NOMO-1 (cell line): ENCODE results near the gene HDAC4.
A peak's percentile ranks its signal among the peaks of the same experiment; 100 is the strongest.
"Not testable (repeated sequence)": the region's sequence is repeated elsewhere in the genome, so short reads cannot be mapped to it uniquely, and the experiment has no call there.

Experiments
- DNase-seq, 2 experiments: peaks; one replicate each; lab custom pipeline; 2025; ENCODE audit not compliant: unreplicated experiment in 2 of 2; lab: John Stamatoyannopoulos, UW

HDAC4 gene

DNA sequence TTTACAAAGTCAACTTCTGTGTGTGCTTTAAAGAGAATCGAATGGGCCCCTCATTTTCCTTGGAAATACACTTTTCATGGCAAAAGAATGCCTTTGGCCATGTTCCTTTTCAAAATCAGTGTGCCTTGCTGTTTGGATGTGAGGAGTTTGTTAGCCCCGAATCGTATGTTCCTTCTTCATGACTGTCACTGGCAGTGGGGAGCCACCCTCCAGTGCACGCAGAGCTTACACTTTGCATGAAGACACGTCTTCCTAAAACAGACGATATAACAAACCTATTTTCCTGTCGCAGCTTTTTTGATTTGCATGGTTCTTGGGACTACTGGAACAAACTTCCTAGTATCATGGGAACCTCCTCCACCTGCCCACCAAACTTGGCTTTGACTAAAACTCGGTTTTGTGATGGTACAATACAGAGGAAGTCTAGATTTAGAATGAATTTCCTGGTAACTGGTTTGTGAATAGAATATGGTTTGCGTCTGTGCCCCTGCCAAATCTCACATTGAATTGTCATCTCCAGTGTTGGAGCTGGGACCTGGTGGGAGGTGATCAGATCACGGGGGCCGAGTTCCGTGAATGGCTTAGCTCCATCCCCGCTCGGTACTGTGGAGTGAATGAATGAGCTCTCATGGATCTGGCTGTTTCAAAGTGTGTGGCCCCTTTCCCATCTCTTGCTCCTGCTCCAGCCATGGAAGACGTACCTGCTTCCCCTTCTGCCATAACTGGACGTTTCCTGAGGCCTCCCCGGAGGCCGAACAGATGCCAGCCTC, 358.1 kb downstream of the HDAC4 start:
- no peak for DNase-seq

DNA sequence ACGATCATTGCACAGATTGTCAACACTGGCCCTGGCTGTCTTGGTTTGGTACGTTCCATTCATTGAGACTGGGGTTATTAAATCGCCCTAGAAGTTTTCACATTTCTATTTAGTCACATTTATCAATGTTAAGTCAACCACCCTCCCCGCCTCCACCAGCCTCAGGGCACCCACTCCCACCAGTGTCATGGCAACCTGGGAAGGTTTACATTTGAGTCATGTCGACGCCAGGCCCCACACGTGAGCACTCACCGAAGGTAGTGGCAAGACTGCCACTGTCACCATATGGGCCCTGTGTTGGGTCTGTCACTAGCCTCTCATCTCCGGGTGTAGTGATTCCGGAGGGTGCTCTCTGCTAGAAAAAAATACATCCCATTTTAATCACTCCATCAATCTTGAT, 358.8 kb downstream of the HDAC4 start:
- no peak for DNase-seq

DNA sequence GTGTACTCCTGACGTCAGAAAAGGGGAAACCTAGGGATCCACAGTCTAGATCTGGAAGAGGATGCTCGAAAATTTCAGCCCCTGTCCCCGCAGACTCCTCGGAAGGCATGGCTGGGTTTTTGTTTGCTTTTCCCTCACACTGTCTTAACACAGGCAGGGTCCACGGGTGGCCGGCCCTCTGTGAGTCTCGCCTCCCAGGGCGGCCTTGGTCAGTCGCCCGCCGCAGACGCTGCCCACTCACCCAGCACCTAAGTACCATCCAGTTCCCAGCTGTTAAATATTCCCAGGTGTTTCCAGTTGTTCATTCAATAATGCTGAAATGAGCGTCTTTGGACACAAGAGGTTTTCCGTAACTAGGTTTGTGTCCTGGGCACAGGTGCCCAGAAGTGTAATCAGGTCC, 359.8 kb downstream of the HDAC4 start:
- no peak for DNase-seq

DNA sequence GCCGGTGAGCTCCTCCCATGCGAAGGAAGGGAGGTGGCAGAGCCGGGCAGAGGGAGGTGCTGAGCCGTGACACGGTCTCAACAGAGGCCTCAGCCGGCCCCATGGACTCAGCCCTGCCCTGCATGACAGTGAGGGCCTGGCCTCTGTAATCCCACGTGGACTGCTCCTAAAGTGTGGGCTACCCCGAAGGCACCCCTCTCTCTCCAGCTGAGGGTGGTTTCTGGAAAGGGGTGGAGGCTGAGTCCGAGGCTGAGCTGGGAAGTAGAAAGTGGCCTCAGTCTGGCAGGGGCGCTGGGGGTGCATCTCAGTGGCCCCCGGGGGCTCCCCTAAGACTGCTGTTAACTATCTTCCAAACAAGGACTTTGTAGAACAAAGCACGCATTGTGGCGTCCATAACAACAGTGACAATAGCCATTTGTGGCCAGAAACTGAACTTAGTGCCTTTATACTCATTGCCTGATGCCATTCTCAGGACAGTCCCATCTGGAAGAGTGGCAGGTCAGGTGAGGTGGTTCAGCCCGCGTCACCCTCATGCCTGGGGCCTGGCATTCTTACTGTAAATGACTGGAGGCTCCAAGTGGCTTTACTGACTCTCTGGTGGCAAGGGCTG, 360.6 kb downstream of the HDAC4 start:
- no peak for DNase-seq

DNA sequence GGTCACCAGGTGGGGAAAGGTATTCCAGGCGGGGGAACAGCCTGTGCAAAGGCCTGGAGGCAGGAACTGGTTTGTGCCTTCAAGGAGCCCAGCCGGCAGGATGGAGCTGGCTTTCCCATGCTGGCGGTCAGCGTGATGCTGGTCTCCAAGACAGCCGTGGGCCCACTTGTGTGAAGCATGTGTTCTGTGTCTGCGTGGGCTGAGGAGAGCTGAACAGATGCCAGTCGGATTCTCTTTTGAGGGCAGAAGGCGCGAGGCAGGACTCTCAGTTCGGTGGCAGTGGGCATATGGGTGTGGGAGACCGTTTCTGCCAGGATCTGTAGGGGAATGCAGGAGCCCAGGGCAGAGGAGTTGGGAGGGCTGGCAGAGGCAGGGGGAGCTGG, 361.4 kb downstream of the HDAC4 start:
- DNase-seq, result no peak

DNA sequence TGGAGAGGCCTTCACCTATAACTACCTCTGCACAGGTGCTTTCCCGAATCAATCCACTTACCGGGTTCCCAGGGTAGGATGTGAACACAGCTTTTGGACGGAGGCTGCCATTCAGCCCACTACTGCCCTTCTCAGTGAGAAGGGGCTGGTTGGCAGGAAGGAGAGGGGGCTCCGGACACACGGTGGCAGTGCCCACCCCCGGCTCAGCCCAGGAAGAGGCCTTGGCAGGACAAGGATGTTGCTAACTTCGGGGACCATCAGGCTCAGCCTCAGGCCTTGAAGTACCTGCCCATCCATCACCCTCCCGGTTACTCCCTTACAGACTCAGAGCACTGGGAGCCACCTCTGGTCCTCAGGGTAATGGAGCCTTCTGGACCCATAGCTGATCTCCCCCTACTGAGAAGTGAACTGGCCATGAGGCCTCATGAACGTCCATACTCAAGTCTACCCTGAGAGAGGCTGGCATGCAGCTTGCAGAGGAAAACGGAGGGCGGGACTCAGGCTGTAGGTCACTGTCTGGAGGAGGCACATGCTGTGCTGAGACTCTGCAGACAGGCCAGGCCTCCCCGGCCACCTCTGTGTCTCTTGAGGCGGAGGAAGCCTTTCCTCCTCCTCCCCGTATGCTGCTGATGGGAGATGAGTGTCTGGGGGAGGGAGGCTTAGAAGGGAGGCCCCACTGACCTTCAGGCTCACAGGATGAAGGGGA, 361.9 kb downstream of the HDAC4 start:
- no peak for DNase-seq

DNA sequence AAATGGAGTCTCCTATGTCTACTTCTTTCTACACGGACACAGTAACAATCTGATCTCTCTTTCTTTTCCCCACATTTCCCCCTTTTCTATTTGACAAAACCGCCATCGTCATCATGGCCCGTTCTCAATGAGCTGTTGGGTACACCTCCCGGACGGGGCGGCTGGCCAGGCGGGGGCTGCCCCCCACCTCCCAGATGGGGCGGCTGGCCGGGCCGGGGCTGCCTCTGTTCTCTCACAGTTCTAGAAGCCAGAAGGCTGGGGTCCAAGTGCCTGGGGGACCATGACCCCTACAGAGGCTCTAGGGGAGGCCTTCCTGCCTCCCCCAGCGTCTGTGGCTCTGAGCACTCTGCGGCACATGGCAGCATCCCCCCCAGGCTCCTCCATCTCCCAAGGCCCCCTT, 362.5 kb downstream of the HDAC4 start:
- not testable (repeated sequence) for DNase-seq

DNA sequence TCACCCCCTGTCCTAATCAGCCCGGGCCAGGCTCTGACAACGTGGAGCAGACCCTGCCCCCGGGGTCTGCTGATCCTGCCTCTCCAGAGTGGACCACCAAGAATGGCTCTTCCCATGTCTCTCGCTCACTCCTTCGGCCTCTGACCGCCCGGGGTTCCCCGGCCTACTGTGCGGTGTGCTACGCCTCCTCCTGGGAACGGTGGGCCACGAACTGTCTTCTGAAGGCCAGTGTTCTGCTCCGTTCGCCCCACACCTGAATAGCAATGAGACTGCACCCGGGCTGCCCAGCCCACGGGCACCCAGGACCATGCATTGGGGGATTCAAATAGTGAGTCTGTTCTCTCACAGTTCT, 363.3 kb downstream of the HDAC4 start:
- DNase-seq, result no peak

DNA sequence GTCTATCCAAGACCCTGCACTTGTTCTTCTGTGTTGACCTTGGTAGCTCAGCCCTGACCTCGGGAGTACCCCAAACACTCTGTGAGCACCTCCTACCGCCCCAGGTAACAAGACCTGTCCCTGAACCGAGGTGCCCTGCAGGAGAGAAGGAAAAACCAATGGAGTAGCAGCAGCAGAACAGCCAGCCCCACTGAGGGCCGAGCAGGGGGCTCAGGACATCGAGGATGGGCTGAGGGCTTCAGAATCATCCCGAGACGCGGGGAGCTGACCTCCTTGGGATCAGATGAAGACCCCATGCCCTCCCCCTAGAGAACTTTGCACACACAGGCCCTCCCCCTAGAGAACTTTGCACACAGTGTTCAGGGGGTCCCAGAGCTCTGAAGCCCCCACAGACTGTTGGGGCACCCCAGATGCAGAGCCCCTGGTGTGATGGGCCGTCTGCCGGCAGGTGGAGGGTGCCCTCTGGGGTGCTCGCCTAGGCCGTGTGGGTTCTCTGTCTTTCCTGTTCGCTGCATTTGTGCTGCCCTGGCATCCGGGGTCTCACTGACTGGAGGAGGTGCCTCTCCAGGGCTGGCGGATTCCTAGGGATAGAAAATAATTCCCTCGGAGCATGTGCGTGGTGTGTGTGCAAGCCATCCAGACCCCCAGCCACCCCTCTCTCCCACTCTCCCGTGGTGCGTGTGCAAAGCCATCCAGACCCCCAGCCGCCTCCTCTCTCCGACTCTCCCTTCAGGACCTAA, 363.8 kb downstream of the HDAC4 start:
- DNase-seq, result no peak

DNA sequence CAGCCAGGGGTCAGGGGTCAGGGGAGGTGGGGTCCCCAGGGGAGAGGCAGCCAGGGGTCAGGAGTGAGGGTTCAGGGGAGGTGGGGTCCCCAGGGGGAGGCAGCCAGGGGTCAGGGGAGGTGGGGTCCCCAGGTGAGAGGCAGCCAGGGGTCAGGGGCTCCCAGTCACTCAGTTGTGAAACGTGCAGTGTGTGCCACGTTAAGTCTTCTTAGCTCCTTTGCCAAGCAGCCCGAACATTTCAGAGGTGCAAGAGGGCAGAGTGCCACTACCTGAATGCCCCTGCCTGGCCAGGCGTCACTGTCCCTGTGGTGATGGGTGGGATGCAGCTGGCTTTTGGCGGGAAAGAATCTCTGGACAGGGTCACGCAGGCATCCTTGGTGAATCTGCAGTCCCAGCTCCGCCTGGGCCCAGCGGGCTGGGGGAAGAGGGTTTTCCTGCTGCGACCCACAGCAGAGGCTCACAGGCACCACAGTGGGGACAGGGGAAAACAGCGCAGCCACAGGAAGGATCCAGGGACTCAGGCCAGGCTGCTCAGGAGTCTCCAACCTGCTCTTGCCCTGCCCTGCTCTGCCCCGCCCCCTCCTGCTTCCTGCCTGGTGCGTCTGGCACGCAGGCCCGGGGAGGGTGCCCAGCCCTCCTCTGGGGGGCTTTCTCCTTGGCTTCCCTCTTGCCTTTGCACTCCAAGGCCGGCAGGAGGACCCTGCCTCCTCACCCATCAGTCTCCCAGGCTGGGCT, 364.7 kb downstream of the HDAC4 start:
- no peak for DNase-seq

DNA sequence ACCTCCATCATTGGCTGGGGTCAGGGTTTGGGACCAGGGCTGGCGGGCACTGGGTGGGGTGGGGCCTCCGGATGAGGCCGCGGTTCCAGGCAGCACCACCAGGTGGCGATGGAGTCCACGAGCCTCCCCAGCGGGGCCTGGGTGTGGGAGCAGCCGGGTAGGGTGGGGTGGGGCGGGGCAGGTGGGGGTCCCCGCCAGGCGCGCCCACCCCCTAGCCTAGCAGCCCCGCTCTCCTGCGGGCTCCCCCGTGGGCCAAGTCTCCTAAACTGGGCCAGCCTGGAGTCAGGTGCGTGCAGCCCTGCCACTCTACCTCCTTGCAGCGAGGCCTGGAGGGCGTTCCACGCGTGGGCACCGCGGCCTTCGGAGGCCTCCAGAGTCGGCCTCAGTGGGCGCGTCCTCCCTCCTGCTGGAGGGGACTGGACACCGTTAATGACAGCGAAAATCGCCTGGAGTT, 365.4 kb downstream of the HDAC4 start:
- peak; percentile 3 to 4 for DNase-seq

DNA sequence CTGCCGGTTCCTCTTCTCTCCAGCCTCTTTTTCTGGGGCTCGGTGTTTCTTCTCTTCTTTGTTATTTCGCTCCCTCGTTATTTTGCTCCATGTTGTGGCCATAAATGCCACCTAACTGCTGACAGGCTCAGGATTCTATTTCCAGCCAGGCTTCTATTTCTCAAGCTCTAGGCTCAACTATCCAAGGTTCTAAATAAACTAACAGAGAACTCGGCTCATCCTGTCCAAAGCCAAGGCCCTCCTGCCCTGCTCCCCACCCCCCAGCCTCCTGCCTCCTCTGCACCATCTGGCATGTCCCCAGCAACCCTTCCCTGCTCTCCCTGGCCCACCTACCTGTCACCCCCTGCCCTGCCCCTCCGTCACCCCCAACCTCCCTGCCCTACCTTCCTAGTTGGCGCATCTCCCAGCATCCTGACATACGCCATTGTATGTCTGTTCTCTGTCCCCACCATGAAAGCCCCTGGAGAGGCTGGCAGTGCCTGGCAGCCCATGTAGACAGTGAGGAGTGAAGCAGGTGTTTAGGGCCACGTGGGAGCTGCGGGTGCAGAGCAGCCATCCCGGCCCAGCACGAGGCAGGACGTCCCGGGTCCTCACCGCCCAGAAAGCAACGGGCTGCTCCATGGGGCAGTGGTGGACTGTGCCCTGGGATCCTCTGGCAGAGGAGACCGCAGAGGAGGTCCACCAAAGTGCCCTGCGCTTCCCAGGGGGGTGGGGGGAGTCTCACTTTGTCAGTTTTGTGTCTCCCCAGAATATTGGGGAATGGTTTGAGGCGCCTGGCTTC, 366.1 kb downstream of the HDAC4 start:
- no peak for DNase-seq

DNA sequence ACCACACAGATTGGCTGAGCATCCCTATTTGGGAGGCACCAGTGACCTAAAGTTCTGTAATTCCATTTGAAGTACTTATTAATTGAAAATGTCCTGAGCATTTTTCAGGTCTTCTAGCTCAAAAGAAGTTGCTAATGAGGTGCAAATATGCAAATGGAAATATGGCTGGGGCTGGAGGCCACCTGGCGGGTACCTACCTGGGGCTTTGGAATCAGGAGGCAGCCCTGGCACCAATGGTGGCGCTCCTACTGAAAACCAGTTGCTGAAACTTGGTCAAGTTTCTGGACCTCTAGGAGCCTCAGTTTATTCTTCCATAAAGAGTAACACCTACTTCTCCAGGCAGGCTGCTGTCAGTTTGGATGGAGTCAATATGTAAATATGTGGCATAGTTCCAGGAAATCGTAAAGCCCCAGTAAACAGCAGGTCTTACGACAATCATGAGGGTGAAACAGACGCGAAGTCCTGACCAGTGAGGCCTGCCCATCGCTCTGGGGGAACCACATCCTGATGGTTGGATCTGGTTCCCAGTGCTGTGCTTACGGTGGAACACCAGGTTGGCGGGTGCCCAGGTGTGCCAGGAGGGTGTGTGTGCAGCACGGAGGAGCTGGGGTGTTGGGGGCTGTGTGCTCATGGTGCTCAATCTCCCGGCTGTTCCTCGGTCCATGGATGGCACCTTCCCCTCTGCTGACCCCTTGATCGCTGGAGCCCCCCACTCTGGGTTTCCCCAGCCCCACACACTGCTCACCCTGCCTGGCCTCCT, 366.8 kb downstream of the HDAC4 start:
- DNase-seq, result no peak

DNA sequence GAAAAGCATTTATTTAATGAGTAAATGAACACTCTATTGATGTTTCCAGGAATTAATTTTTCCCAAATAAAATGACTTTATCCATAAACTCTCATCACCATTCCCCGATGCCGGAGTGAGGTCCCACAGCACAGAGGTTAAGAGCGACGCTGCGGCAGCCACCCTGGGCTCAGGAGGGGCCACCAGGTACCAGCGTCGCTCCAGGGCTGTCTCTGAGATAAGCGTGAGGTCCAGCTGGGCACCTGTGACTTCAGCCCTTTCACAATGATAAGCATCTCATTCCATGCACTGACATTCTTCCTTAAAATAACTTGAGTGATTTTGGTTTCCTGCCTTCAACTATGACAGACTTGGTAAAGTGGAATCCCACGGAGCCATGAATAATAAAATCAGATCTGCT, 370.9 kb downstream of the HDAC4 start:
- DNase-seq, result no peak

DNA sequence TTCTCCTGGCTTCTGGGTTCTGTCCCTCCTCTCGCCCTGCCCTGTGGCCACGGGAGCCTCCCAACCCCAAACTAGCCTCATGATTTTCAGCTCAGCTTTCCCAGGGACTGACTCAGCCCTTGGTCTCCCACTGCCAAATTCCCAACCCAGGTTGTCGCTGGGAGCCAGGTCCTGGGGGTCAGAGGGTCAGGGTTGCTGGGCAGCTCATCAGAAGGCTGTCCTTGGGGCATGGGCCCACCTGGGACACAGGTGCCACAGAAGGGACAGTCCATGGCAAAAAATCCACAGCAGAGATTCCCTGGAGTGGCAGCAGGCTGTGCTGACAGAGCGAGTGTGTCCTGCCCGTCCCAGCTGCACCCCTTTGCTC, 372.6 kb downstream of the HDAC4 start:
- no peak for DNase-seq

DNA sequence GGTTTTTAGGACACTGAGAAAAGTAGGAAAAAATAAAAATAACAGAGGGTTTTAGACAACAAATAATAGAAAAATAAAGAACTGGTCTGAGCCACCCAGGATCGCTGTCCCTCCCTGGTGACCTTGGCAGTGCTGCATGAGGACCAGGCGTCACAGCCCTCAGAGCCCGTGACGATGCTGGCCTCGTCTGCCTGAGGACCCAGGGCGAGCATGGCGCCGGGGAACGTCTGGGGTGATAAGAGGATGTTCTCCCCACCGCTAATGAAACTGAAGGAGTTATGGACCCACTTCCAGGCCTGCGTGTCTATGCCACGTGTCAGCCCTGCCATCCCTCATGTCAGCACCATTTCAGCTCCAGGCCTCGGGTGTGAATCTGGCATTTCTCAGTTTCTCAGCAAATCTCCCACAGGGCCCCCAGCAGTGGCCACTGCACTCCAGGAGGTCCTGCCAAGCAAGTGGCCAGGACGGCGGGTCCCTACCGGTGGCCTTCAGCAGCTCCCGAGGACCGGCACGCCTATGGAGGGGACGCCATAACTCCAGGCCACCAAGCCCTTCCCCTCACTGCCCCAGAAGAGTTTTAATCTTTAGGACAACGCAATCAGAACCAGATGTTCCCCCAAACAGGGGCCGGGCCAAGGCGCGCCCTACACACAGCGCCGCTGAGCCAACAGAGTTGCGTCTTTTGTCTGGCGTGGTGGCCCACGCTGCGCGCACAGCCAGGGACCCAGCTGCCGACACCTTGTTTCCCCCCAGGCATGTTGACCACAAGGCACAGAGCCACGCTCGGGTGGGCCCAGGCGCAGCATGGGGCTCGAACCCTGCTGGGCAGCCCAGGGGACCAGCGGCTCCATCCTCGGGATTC, 373.2 kb downstream of the HDAC4 start:
- DNase-seq, result no peak

DNA sequence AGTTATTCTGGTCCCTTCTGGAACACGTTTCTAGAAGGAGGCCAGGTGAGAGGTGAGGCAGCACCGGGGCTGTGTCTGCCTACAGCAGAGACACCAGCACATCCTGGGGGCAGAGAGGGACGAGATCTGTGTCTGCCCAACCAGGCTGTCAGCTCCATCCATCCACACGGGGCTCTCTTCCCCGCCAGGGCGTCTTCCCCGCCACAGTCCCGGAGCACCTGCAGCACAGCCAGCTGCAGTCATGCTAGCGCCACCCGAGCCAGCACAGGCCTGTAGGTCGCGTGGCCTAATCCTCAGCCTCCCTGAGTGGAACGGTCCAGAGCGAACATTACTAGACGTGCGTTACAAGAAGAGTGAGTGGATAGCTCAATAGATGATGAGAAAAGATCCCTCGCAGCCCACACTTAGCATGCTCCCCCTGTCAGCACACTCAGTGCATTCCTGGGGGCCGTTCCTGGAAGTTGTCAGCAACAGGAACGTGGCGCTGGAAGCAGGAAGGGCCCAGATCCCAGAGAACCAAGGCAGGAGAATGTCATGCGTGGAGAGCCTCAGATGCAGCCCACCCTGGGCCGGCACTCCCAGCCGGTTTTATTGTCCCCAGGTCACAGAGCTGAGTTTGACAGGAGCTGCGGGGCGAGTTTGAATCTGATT, 374.0 kb downstream of the HDAC4 start:
- no peak for DNase-seq

DNA sequence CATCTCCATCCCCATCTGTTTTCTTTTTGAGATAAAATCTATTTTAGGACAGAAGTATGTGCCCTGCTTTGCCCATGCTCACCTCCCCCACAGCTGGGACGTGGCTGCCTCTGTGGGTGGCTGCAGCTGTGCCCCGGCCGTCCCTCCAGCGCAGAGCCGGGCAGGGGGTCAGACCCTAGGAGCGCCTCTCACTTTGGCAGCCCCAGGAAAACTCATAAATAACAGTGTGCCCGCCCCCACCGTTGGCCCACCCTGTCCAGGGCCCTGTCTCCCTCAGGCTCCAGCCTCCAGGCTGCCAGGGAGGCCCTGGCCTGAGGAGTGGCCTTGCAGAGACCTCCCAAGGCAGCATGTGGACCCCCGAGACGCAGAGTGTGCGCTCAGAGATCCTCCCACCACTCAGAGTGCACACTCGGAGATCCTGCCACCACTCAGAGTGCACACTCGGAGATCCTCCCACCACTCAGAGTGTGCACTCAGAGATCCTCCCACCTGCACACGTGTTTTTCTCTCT, 374.8 kb downstream of the HDAC4 start:
- DNase-seq, result no peak
